ENCODE measurements around the gene WASHC2A. TPM values are rescaled to one million over a fixed set of nuclear protein-coding genes. Genes with fewer than 3 reads are reported as not detected.
"Not testable (repeated sequence)": the region's sequence is repeated elsewhere in the genome, so short reads cannot be mapped to it uniquely, and the experiment has no call there.

WASHC2A gene
- total RNA-seq, 1 donor: 62.6 TPM

GRCh38 chr10:50044941-50045664 lies 22.7 kb upstream of the WASHC2A start:
- H3K4me3 ChIP-seq (ENCODE audit: low read depth, low read length): no peak overlapping the region
- no peak for TF ChIP-seq CTCF (IDR thresholded peaks at IDR 0.05; ENCODE audit: insufficient read depth, low read depth, low read length)
- peak; percentile 69 for DNase-seq (ENCODE audit: low read depth)

GRCh38 chr10:50046457-50046856 lies 21.3 kb upstream of the WASHC2A start:
- not testable (repeated sequence) for H3K4me3 ChIP-seq (ENCODE audit: low read depth, low read length)
- DNase-seq (ENCODE audit: low read depth): peak; percentile 72

- not testable (repeated sequence) for DNase-seq (ENCODE audit: low read depth); H3K4me3 ChIP-seq (ENCODE audit: low read depth, low read length)
These were observed 20.2 kb upstream of the WASHC2A start for GRCh38 chr10:50047594-50047993.

GRCh38 chr10:50051995-50052660 lies 15.6 kb upstream of the WASHC2A start:
- peak; percentile 84 for DNase-seq (ENCODE audit: low read depth)
- peak overlapping the region; percentile 27 for H3K4me3 ChIP-seq (ENCODE audit: low read depth, low read length)

- not testable (repeated sequence) for H3K4me3 ChIP-seq (ENCODE audit: low read depth, low read length); DNase-seq (ENCODE audit: low read depth)
These were observed 14.9 kb upstream of the WASHC2A start for GRCh38 chr10:50052778-50053376.

- not testable (repeated sequence) for DNase-seq (ENCODE audit: low read depth); H3K4me3 ChIP-seq (ENCODE audit: low read depth, low read length)
These were observed 12.1 kb upstream of the WASHC2A start for GRCh38 chr10:50055494-50056292.

GRCh38 chr10:50056654-50057053 lies 11.1 kb upstream of the WASHC2A start:
- not testable (repeated sequence) for DNase-seq (ENCODE audit: low read depth)

GRCh38 chr10:50058727-50059126 lies 9.0 kb upstream of the WASHC2A start:
- not testable (repeated sequence) for DNase-seq (ENCODE audit: low read depth); H3K4me3 ChIP-seq (ENCODE audit: low read depth, low read length)

More at GRCh38 chr10:50056654-50057053, 11.1 kb upstream of the WASHC2A start:
- not testable (repeated sequence) for H3K4me3 ChIP-seq (ENCODE audit: low read depth, low read length)

- DNase-seq (ENCODE audit: low read depth); H3K4me3 ChIP-seq (ENCODE audit: low read depth, low read length): not testable (repeated sequence)
These were observed 7.8 kb upstream of the WASHC2A start for GRCh38 chr10:50059946-50060345.

- DNase-seq (ENCODE audit: low read depth); H3K4me3 ChIP-seq (ENCODE audit: low read depth, low read length): not testable (repeated sequence)
These were observed 6.2 kb upstream of the WASHC2A start for GRCh38 chr10:50061548-50061947.

GRCh38 chr10:50063100-50063499 lies 4.7 kb upstream of the WASHC2A start:
- H3K4me3 ChIP-seq (ENCODE audit: low read depth, low read length): no peak overlapping the region
- DNase-seq (ENCODE audit: low read depth): no peak
- no peak for TF ChIP-seq CTCF (IDR thresholded peaks at IDR 0.05; ENCODE audit: insufficient read depth, low read depth, low read length)

GRCh38 chr10:50068352-50068659 lies 552 bp downstream of the WASHC2A start:
- H3K4me3 ChIP-seq (ENCODE audit: low read depth, low read length): peak overlapping the region; percentile 78
- DNase-seq (ENCODE audit: low read depth): not testable (repeated sequence)

GRCh38 chr10:50075139-50075538 lies 7.4 kb downstream of the WASHC2A start:
- H3K4me3 ChIP-seq (ENCODE audit: low read depth, low read length); DNase-seq (ENCODE audit: low read depth): not testable (repeated sequence)

Data from fibroblast of villous mesenchyme (primary cell).